Mesothelial cell of epicardium (in vitro differentiated cells): ENCODE measurements around the gene ST7. TPM values are rescaled to one million over a fixed set of nuclear protein-coding genes. Genes with fewer than 3 reads are reported as not detected.

Experiments
- DNase-seq, 2 experiments: peaks; one replicate each; pipeline ENCODE4 v3.0.0; 2021; ENCODE audit warnings: low spot score in 2 of 2; ENCODE audit not compliant: unreplicated experiment in 2 of 2
- H3K27ac Mint-ChIP-seq: 2 replicates; pipeline ENCODE4 v1.8.0; 2021; ENCODE audit warnings: mixed read lengths
- H3K27me3 Mint-ChIP-seq: 2 replicates; pipeline ENCODE4 v1.8.0; 2021; ENCODE audit warnings: low read depth, mixed read lengths
- H3K36me3 Mint-ChIP-seq: 2 replicates; pipeline ENCODE4 v1.8.0; 2021; ENCODE audit warnings: mixed read lengths
- H3K4me1 Mint-ChIP-seq: 2 replicates; pipeline ENCODE4 v1.8.0; 2021; ENCODE audit warnings: mixed read lengths
- H3K4me3 Mint-ChIP-seq: 2 replicates; pipeline ENCODE4 v1.8.0; 2021; ENCODE audit warnings: mild to moderate bottlenecking, moderate library complexity, mixed read lengths
- H3K9me3 Mint-ChIP-seq: 2 replicates; pipeline ENCODE4 v1.8.0; 2021; ENCODE audit warnings: mixed read lengths
- CTCF ChIP-seq: fragments of 200-600 bp; sonication (generic); IDR thresholded peaks from one replicate; pipeline ENCODE4 v1.5.0; 2021; ENCODE audit warnings: antibody characterized with exemption; ENCODE audit not compliant: unreplicated experiment
- total RNA-seq: library from RNA; stranded (reverse); gene quantifications from 3 replicates; pipeline ENCODE4 v1.2.1, GENCODE V29; 2021

ST7 gene
- total RNA-seq, 1 donor from 2014 or later: 40.5 TPM

GRCh38 chr7:117009705-117010361 lies 56.5 kb downstream of the ST7 start:
- no peaks in the 10 kb centered on the region for H3K36me3 Mint-ChIP-seq
- DNase-seq: no peak
- TF ChIP-seq CTCF: no peak
- H3K9me3 Mint-ChIP-seq: no peaks in the 10 kb centered on the region
- peaks cover 34% of the 10 kb centered on the region for H3K4me1 Mint-ChIP-seq
- no peak overlapping the region for H3K27ac Mint-ChIP-seq
- no peaks in the 10 kb centered on the region for H3K27me3 Mint-ChIP-seq
- no peak overlapping the region for H3K4me3 Mint-ChIP-seq

GRCh38 chr7:117010375-117011133 lies 57.3 kb downstream of the ST7 start:
- Mint-ChIP-seq H3K27me3 (no peaks in the 10 kb centered on the region), H3K9me3 (no peaks in the 10 kb centered on the region), H3K4me1 (peaks cover 36% of the 10 kb centered on the region), H3K36me3 (no peaks in the 10 kb centered on the region), H3K4me3 (no peak overlapping the region), H3K27ac (no peak overlapping the region)
- no peak for TF ChIP-seq CTCF
- no peak for DNase-seq

- no peaks in the 10 kb centered on the region for H3K9me3 Mint-ChIP-seq
- no peak overlapping the region for H3K4me3 Mint-ChIP-seq
- H3K36me3 Mint-ChIP-seq: no peaks in the 10 kb centered on the region
- no peak for TF ChIP-seq CTCF
- H3K27me3 Mint-ChIP-seq: no peaks in the 10 kb centered on the region
- no peak for DNase-seq
- H3K27ac Mint-ChIP-seq: no peak overlapping the region
- peaks cover 43% of the 10 kb centered on the region for H3K4me1 Mint-ChIP-seq
Observed at GRCh38 chr7:117011419-117012260, 58.3 kb downstream of the ST7 start.

GRCh38 chr7:117012284-117012683 lies 59.0 kb downstream of the ST7 start:
- no peak for DNase-seq
- no peaks in the 10 kb centered on the region for H3K27me3 Mint-ChIP-seq
- no peak for TF ChIP-seq CTCF
- H3K4me1 Mint-ChIP-seq: peaks cover 41% of the 10 kb centered on the region
- H3K9me3 Mint-ChIP-seq: no peaks in the 10 kb centered on the region
- H3K4me3 Mint-ChIP-seq: no peak overlapping the region
- H3K27ac Mint-ChIP-seq: no peak overlapping the region
- H3K36me3 Mint-ChIP-seq: no peaks in the 10 kb centered on the region

GRCh38 chr7:117012696-117013095 lies 59.4 kb downstream of the ST7 start:
- no peak for DNase-seq
- H3K27ac Mint-ChIP-seq: no peak overlapping the region
- H3K27me3 Mint-ChIP-seq: no peaks in the 10 kb centered on the region
- TF ChIP-seq CTCF: no peak
- H3K4me1 Mint-ChIP-seq: peaks cover 43% of the 10 kb centered on the region
- no peaks in the 10 kb centered on the region for H3K9me3 Mint-ChIP-seq
- H3K36me3 Mint-ChIP-seq: no peaks in the 10 kb centered on the region
- no peak overlapping the region for H3K4me3 Mint-ChIP-seq
